HG03175 (cell line): ENCODE data around the gene PPIP5K2.
"Not testable (repeated sequence)": the region's sequence is repeated elsewhere in the genome, so short reads cannot be mapped to it uniquely, and the experiment has no call there.

Experiments used
- ATAC-seq: cut with Tn5 transposase; IDR thresholded peaks from one replicate; pipeline ENCODE4 v1.9.1; 2021; ENCODE audit warnings: mild to moderate bottlenecking, moderate library complexity; ENCODE audit not compliant: unreplicated experiment

Gene PPIP5K2

GRCh38 chr5:103205991-103206700 lies 86.0 kb downstream of the PPIP5K2 start:
- ATAC-seq, result no peak

- no peak for ATAC-seq
Measured at GRCh38 chr5:103207011-103207410, 86.9 kb downstream of the PPIP5K2 start.

GRCh38 chr5:103207653-103208052 lies 87.6 kb downstream of the PPIP5K2 start:
- ATAC-seq, result no peak

- no peak for ATAC-seq
Measured at GRCh38 chr5:103208460-103208859, 88.4 kb downstream of the PPIP5K2 start.

GRCh38 chr5:103209065-103209464 lies 89.0 kb downstream of the PPIP5K2 start:
- no peak for ATAC-seq

- no peak for ATAC-seq
Measured at GRCh38 chr5:103210952-103211351, 90.9 kb downstream of the PPIP5K2 start.

GRCh38 chr5:103211576-103212561 lies 91.8 kb downstream of the PPIP5K2 start:
- ATAC-seq, result peak; percentile 84

- no peak for ATAC-seq
Measured at GRCh38 chr5:103216137-103216536, 96.0 kb downstream of the PPIP5K2 start.

- ATAC-seq, result no peak
Measured at GRCh38 chr5:103216697-103217096, 96.6 kb downstream of the PPIP5K2 start.

- no peak for ATAC-seq
Measured at GRCh38 chr5:103217101-103217500, 97.0 kb downstream of the PPIP5K2 start.

- no peak for ATAC-seq
Measured at GRCh38 chr5:103218164-103218563, 98.1 kb downstream of the PPIP5K2 start.

- not testable (repeated sequence) for ATAC-seq
Measured at GRCh38 chr5:103219074-103219473, 99.0 kb downstream of the PPIP5K2 start.

GRCh38 chr5:103223031-103223955 lies 103.2 kb downstream of the PPIP5K2 start:
- ATAC-seq, result no peak

- peak; percentile 89 for ATAC-seq
Measured at GRCh38 chr5:103224118-103224893, 104.2 kb downstream of the PPIP5K2 start.

- ATAC-seq, result no peak
Measured at GRCh38 chr5:103224894-103225246, 104.8 kb downstream of the PPIP5K2 start.

GRCh38 chr5:103228061-103228460 lies 108.0 kb downstream of the PPIP5K2 start:
- ATAC-seq, result no peak

- ATAC-seq, result no peak
Measured at GRCh38 chr5:103228588-103228987, 108.5 kb downstream of the PPIP5K2 start.

GRCh38 chr5:103232393-103232999 lies 112.4 kb downstream of the PPIP5K2 start:
- peak; percentile 76 for ATAC-seq

GRCh38 chr5:103234239-103234975 lies 114.3 kb downstream of the PPIP5K2 start:
- ATAC-seq, result no peak
